ENCODE results near the gene GPR18. TPM values are rescaled to one million over a fixed set of nuclear protein-coding genes. Genes with fewer than 3 reads are reported as not detected.

Gene GPR18
- polyA plus RNA-seq, 3 donors, result 1.7 to 3.8 (median 2.2) TPM

- peaks cover 11% of the 10 kb centered on the region for H4K20me1 ChIP-seq (ENCODE audit: insufficient read depth, low read length)
- H3K9me3 Mint-ChIP-seq, result no peaks in the 10 kb centered on the region
- H3K4me3 Mint-ChIP-seq, result no peak overlapping the region
- intact Hi-C loops (cut with micrococcal nuclease), result no loop called here
- H3K36me3 Mint-ChIP-seq, result peaks cover 29 to 40% of the 10 kb centered on the region in 2 donors
- no peaks in the 10 kb centered on the region for H3K9me3 ChIP-seq (replicated peaks in 1 of 2; ENCODE audit: control insufficient read depth in 1 of 2, insufficient read depth in 1 of 2, low read length in 2 of 2)
- WGBS (ENCODE audit: insufficient coverage), result 92% methylated on average over 2 of the region's 3 CpGs
- H3K4me1 ChIP-seq (ENCODE audit: control insufficient read depth in 1 of 2, insufficient read depth in 2 of 2, low read length in 2 of 2), result peaks cover 76 to 86% of the 10 kb centered on the region in 2 donors
- H3K4me3 ChIP-seq (replicated peaks in 1 of 3; ENCODE audit: low read depth in 2 of 3, low read length in 3 of 3), result no peak overlapping the region
- H3K36me3 ChIP-seq (replicated peaks in 1 of 2; ENCODE audit: control insufficient read depth in 1 of 2, insufficient read depth in 2 of 2, low read length in 2 of 2), result peaks cover 0 to 12% of the 10 kb centered on the region in 2 donors
- TF ChIP-seq, protein P1, sequence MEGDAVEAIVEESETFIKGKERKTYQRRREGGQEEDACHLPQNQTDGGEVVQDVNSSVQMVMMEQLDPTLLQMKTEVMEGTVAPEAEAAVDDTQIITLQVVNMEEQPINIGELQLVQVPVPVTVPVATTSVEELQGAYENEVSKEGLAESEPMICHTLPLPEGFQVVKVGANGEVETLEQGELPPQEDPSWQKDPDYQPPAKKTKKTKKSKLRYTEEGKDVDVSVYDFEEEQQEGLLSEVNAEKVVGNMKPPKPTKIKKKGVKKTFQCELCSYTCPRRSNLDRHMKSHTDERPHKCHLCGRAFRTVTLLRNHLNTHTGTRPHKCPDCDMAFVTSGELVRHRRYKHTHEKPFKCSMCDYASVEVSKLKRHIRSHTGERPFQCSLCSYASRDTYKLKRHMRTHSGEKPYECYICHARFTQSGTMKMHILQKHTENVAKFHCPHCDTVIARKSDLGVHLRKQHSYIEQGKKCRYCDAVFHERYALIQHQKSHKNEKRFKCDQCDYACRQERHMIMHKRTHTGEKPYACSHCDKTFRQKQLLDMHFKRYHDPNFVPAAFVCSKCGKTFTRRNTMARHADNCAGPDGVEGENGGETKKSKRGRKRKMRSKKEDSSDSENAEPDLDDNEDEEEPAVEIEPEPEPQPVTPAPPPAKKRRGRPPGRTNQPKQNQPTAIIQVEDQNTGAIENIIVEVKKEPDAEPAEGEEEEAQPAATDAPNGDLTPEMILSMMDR (IDR thresholded peaks at IDR 0.05), result no peak
- H3K79me2 ChIP-seq (ENCODE audit: insufficient read depth, low read length), result peaks cover 79% of the 10 kb centered on the region
- H2AFZ ChIP-seq (ENCODE audit: insufficient read depth, low read depth, low read length, poor library complexity, severe bottlenecking), result no peak overlapping the region
- no peak for DNase-seq
- H3K4me2 ChIP-seq (replicated peaks; ENCODE audit: extremely low read depth, low read length, poor library complexity, severe bottlenecking), result no peak overlapping the region
- no peaks in the 10 kb centered on the region for H3K27me3 Mint-ChIP-seq (ENCODE audit: low read depth in 3 of 3)
- H3K4me1 Mint-ChIP-seq, result peaks cover 76% of the 10 kb centered on the region
- H3K9ac ChIP-seq (ENCODE audit: insufficient read depth, low read length, poor library complexity, severe bottlenecking), result no peak overlapping the region
- no peaks in the 10 kb centered on the region for H3K27me3 ChIP-seq (ENCODE audit: control insufficient read depth in 2 of 2, insufficient read depth in 2 of 2, low read length in 2 of 2)
- H3K27ac ChIP-seq (ENCODE audit: low read depth in 1 of 2, low read length in 2 of 2), result no peak overlapping the region
- H3K27ac Mint-ChIP-seq, result peak overlapping the region in 6 of 7 donors; percentile 51 to 94 (median 74)
Observed at GRCh38 chr13:99290894-99291293, 32.7 kb upstream of the GPR18 start.

- no peaks in the 10 kb centered on the region for H3K9me3 ChIP-seq (replicated peaks in 1 of 2; ENCODE audit: control insufficient read depth in 1 of 2, insufficient read depth in 1 of 2, low read length in 2 of 2)
- H3K36me3 ChIP-seq (replicated peaks in 1 of 2; ENCODE audit: control insufficient read depth in 1 of 2, insufficient read depth in 2 of 2, low read length in 2 of 2), result peaks cover 0 to 1% of the 10 kb centered on the region in 2 donors
- H3K9ac ChIP-seq (ENCODE audit: insufficient read depth, low read length, poor library complexity, severe bottlenecking), result no peak overlapping the region
- H3K27me3 ChIP-seq (ENCODE audit: control insufficient read depth in 2 of 2, insufficient read depth in 2 of 2, low read length in 2 of 2), result no peaks in the 10 kb centered on the region
- no peak overlapping the region for H3K4me2 ChIP-seq (replicated peaks; ENCODE audit: extremely low read depth, low read length, poor library complexity, severe bottlenecking)
- H3K36me3 Mint-ChIP-seq, result peaks cover 22 to 36% of the 10 kb centered on the region in 2 donors
- H3K27ac ChIP-seq (ENCODE audit: low read depth in 1 of 2, low read length in 2 of 2), result peak overlapping the region; percentile 4 to 74
- H3K9me3 Mint-ChIP-seq, result no peaks in the 10 kb centered on the region
- no peaks in the 10 kb centered on the region for H3K27me3 Mint-ChIP-seq (ENCODE audit: low read depth in 3 of 3)
- H3K4me1 ChIP-seq (ENCODE audit: control insufficient read depth in 1 of 2, insufficient read depth in 2 of 2, low read length in 2 of 2), result peaks cover 74 to 86% of the 10 kb centered on the region in 2 donors
- H3K27ac Mint-ChIP-seq, result peak overlapping the region; percentile 18 to 94 (median 86)
- H4K20me1 ChIP-seq (ENCODE audit: insufficient read depth, low read length), result no peaks in the 10 kb centered on the region
- H3K79me2 ChIP-seq (ENCODE audit: insufficient read depth, low read length), result peaks cover 79% of the 10 kb centered on the region
- intact Hi-C loops (cut with micrococcal nuclease), result loop anchor here in 1 of 2 donors (10.0 kb wide), 1 partner anchor 85 kb away; no protein-coding TSS in a partner anchor
- H3K4me1 Mint-ChIP-seq, result peaks cover 75% of the 10 kb centered on the region
- H3K4me3 Mint-ChIP-seq, result no peak overlapping the region
- no peak overlapping the region for H3K4me3 ChIP-seq (replicated peaks in 1 of 3; ENCODE audit: low read depth in 2 of 3, low read length in 3 of 3)
- peak in 2 of 3 donors; percentile 41 to 62 for DNase-seq
- TF ChIP-seq, protein P1 (IDR thresholded peaks at IDR 0.05), result no peak
- no peak overlapping the region for H2AFZ ChIP-seq (ENCODE audit: insufficient read depth, low read depth, low read length, poor library complexity, severe bottlenecking)
- 60% methylated on average over 3 of the region's 7 CpGs for WGBS (ENCODE audit: insufficient coverage)
Observed at GRCh38 chr13:99289674-99290337, 31.6 kb upstream of the GPR18 start.

All from CD14-positive monocyte (primary cell).